Bronchial epithelial cell (primary cell): ENCODE measurements around the gene SYNGAP1. TPM values are rescaled to one million over a fixed set of nuclear protein-coding genes. Genes with fewer than 3 reads are reported as not detected.

Experiments
- DNase-seq: peaks from one replicate; pipeline ENCODE4 v3.0.0-alpha.2; 2010; ENCODE audit warnings: low read depth
- FAIRE-seq: peaks from 2 replicates; lab custom pipeline; 2011; peaks lifted over from hg19 to GRCh38; lab: Jason Lieb, UNC
- H3K27me3 ChIP-seq: 2 replicates; pipeline ENCODE4 v1.5.1; 2011; ENCODE audit warnings: low read length; ENCODE audit not compliant: control insufficient read depth, insufficient read depth
- H3K36me3 ChIP-seq: 2 replicates; pipeline ENCODE4 v1.5.1; 2011; ENCODE audit warnings: low read length; ENCODE audit not compliant: control insufficient read depth, insufficient read depth
- H3K4me3 ChIP-seq: 2 replicates; pipeline ENCODE4 v1.5.1; 2011; ENCODE audit warnings: mild to moderate bottlenecking, low read depth, low read length, control low read depth
- CTCF ChIP-seq: IDR thresholded peaks from 2 replicates; pipeline ENCODE4 v1.5.1; 2011; ENCODE audit warnings: mild to moderate bottlenecking, moderate library complexity, low read length, control low read depth, inconsistent platforms; ENCODE audit not compliant: insufficient read depth, severe bottlenecking
- total RNA-seq: library from RNA; depleted of rRNA; stranded (reverse); fragments of >200 nt; gene quantifications from 2 replicates; pipeline ENCODE4 v1.2.1, GENCODE V29; 2014

Gene SYNGAP1
- total RNA-seq, 1 donor from 2014 or later: 0.79 TPM

DNA sequence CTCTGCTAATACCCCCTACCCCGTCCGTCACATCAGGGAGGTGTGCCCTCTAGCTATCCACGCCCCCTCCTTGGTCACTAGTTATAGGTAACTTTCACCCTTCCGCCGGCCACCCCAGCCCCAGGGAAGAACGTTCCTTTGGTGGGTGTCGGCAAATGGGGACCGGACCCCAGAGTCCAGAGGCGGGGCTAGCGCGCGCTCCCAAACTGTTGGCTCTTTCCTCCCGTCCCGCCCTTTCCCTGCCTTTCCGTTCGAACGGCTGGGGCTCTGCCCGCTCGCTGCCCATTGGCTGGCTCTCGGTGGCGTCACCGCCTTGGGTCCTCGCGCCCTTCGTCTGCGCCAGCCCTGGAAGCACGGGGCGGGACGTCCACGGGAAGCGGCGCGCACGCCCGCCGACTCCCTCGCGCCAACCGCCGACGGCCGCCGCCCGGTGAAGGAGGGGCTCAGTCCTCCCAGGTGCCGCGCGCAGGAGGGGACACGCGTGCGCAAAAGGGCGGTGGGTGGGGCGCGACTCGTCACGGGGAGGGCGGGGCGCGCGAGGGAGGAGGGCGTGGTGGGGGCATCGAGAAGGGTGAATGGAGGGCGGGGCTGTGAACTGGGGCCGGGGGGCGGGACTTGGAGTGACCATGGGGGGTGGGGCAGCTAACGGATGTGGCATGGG is 9.7 kb upstream of the SYNGAP1 start:
- H3K27me3 ChIP-seq: no peaks in the 10 kb centered on the region
- H3K36me3 ChIP-seq: peaks cover 6% of the 10 kb centered on the region
- DNase-seq (peak; percentile 92), FAIRE-seq (no peak)
- TF ChIP-seq CTCF: no peak
- peak overlapping the region; percentile 57 for H3K4me3 ChIP-seq

- Histone ChIP-seq H3K4me3 (peak within 1 kb of the TSS; percentile 57), H3K27me3 (no peaks in the 10 kb centered on the region), H3K36me3 (peaks cover 5% of the 10 kb centered on the region)
- DNase-seq (peak; percentile 49), FAIRE-seq (no peak)
- no peak for TF ChIP-seq CTCF
These were observed 8.9 kb upstream of the SYNGAP1 start, which contains the start of gene PHF1 for GRCh38 chr6:33410711-33411631. Gene PHF1, plus strand, starts transcription at chr6:33411014. Its CDS starts 1,250 bp downstream, at chr6:33412264.

DNA sequence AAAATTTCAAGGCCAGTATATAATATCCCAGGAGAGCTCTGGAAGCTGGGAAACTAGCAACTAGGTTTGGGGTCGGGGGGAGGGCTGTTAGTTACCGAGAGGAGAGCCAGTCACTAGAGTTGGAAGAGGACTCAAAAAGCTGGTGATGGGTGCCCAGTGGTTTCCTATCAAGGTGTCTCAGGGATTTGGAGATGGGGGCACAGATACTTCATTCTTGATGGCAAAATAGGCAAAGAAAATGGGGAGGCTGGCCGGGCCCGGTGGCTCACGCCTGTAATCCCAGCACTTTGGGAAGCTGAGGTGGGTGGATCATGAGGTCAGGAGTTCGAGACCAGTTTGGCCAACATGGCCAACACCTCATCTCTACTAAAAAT is 8.2 kb upstream of the SYNGAP1 start:
- peaks cover 5% of the 10 kb centered on the region for H3K36me3 ChIP-seq
- TF ChIP-seq CTCF: no peak
- no peaks in the 10 kb centered on the region for H3K27me3 ChIP-seq
- FAIRE-seq (no peak), DNase-seq (no peak)
- peak overlapping the region; percentile 57 for H3K4me3 ChIP-seq

DNA sequence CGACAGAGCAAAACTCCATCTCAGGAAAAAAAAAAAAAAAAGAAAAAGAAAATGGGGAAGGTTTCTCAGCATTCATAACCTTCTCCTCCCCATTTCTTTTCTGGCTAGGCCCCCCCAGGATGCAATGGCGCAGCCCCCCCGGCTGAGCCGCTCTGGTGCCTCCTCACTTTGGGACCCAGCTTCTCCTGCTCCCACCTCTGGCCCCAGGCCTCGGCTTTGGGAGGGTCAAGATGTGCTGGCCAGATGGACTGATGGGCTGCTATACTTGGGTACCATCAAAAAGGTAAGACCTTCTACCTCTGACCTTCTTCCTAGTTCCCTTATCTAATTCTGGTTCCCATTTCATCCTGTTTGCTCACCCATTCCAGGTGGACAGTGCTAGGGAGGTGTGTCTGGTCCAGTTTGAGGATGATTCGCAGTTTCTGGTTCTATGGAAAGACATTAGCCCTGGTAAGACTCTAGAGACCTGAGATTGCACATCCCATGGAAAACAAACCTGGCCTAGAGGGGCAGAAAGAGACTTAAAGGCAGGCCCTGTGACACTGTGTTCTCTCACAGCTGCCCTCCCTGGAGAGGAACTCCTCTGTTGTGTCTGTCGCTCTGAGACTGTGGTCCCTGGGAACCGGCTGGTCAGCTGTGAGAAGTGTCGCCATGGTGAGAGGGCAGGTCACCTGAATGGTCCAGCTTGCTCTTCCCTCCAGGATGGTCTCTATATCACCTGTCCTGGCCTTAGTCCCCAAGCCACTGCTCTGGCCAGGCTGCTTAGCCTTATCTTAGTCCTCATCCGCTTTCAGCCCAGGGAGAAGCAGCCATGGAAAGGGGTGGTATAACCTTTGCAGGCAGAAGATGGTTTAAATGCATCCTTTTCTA is 7.5 kb upstream of the SYNGAP1 start:
- Histone ChIP-seq H3K4me3 (no peak overlapping the region), H3K36me3 (peaks cover 5% of the 10 kb centered on the region), H3K27me3 (no peaks in the 10 kb centered on the region)
- DNase-seq (no peak), FAIRE-seq (no peak)
- TF ChIP-seq CTCF: no peak

- DNase-seq: no peak
- peaks cover 5% of the 10 kb centered on the region for H3K36me3 ChIP-seq
- TF ChIP-seq CTCF: no peak
- no peaks in the 10 kb centered on the region for H3K27me3 ChIP-seq
- no peak for FAIRE-seq
- no peak overlapping the region for H3K4me3 ChIP-seq
These were observed 6.4 kb upstream of the SYNGAP1 start for GRCh38 chr6:33413241-33414120.
